IPS-18c (cell line): Measurements from ENCODE around the gene HOGA1.
"Not testable (repeated sequence)": the region's sequence is repeated elsewhere in the genome, so short reads cannot be mapped to it uniquely, and the experiment has no call there.

Experiments
- H3K4me3 ChIP-seq: 2 replicates; pipeline ENCODE4 v1.7.0; 2013; ENCODE audit warnings: low read depth, mild to moderate bottlenecking, low read length, moderate library complexity; ENCODE audit not compliant: insufficient read depth
- H3K9me3 ChIP-seq: one replicate; pipeline ENCODE4 v1.6.1; 2013; ENCODE audit warnings: mild to moderate bottlenecking, low read length, moderate library complexity; ENCODE audit not compliant: control insufficient read depth, insufficient read depth

Gene HOGA1

DNA sequence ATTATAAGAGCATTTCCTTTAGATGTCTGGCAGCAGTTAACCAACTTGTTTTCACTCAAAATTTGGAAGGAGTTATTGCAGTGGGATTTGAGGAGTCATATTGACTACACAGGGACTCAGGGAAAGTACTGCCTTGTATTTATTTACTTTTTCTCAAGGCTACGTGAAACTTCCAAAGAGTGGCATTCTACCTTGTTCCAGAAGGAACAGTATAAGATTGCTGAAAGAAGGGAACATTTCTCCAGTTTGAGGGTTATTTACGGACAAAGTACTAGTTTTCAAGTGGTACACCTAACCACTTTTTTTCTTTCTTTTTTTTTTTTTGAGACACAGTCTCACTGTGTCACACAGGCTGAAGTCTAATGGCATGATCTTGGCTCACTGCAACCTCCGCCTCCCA, 44.0 kb downstream of the HOGA1 start:
- no peaks in the 10 kb centered on the region for H3K9me3 ChIP-seq

GRCh38 chr10:97629289-97629688, 45.1 kb downstream of the HOGA1 start:
- no peaks in the 10 kb centered on the region for H3K9me3 ChIP-seq

More for the DNA sequence above, 44.0 kb downstream of the HOGA1 start:
- H3K4me3 ChIP-seq, result no peak overlapping the region

GRCh38 chr10:97631098-97631497, 46.9 kb downstream of the HOGA1 start:
- no peak overlapping the region for H3K4me3 ChIP-seq

More at GRCh38 chr10:97629289-97629688, 45.1 kb downstream of the HOGA1 start:
- no peak overlapping the region for H3K4me3 ChIP-seq

GRCh38 chr10:97632949-97633884, 49.0 kb downstream of the HOGA1 start, which contains the start of gene MORN4:
Gene MORN4, minus strand, starts transcription at chr10:97633500. Its CDS starts 13,847 bp downstream, at chr10:97619653.
- Histone ChIP-seq H3K4me3 (peak within 1 kb of the TSS; percentile 90), H3K9me3 (no peaks in the 10 kb centered on the region)

More at GRCh38 chr10:97631098-97631497, 46.9 kb downstream of the HOGA1 start:
- H3K9me3 ChIP-seq, result no peaks in the 10 kb centered on the region

DNA sequence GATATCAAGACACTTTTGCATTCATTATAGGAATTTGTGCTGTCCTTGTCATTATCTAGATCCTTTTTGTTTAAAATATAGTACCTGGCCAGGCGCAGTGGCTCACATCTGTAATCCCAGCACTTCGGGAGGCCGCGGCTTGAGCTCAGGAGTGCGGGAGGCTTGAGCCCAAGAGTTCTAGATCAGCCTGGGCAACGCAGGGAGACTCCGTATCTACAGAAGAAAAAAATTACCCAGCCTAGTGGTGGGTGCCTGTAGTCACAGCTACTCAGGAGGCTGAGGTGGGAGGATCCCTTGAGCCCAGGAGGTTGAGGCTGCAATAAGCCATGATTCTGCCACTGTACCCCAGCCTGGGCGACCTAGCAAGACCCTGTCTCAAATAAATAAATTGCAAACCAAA, 49.7 kb downstream of the HOGA1 start:
- H3K4me3 ChIP-seq, result peak overlapping the region; percentile 90
- no peaks in the 10 kb centered on the region for H3K9me3 ChIP-seq

DNA sequence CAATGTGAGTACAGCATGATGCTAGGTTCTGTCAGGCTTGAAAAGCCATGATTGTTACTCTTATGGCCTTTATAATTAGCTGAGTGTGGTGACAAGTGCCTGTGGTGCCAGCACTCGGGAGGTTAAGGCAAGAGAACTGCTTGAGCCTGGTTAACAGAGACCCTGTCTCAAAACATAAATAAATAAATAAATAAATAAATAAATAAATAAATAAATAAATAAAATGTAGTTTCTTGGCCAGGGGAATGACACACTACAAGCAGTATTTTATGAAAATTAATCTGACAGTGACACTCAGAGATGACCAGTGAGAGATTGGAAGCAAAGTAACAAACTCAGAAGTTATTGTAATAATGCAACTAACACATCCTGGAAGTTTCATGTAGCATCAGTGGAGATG, 51.4 kb downstream of the HOGA1 start:
- H3K4me3 ChIP-seq, result no peak overlapping the region
- no peaks in the 10 kb centered on the region for H3K9me3 ChIP-seq

DNA sequence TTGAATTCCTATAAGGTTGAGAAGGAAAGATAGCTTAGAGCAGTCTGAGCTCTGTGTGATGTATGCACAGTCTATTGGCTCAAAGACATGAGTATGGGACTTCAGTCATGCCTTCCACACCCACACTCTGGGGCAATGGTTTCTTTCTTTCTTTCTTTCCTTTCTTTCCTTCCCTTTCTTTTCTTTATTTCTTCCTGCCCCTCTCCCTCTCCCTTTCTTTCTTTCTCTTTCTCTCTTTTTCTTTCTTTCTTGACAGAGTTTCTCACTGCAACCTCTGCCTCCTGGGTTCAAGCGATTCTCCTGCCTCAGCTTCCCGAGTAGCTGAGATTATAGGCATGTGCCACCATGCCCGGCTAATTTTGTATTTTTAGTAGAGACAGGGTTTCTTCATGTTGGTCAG, 54.9 kb downstream of the HOGA1 start:
- H3K4me3 ChIP-seq, H3K9me3 ChIP-seq: not testable (repeated sequence)

DNA sequence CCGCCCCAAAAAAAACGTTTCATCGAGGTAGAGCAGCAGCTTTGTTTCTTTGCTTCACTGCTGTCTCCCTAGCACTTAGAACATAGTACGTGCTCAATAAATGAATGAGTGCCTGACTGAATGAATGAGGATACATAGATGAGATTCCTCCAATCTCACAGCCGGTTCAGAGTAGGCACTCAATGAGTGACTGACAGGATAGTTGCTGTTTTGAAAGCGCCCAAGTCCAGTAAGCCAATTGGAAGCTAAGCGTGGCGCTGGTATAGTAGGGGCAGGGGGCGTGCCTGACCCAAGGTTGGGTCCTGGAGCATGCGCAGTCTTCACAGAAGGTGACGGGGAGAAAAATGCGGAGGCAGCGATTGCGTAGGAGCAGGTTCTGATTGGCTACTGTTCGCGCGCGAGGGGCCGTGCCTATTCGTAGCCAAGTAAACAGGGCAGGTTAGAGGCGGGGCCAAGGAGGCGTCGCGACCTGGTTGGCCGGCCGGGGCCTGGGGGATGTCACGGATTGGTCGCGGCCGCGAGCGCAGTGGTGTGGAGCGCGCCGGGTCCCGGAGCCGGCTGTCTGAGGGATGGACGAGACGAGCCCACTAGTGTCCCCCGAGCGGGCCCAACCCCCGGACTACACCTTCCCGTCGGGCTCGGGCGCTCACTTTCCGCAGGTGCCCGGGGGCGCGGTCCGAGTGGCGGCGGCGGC, 56.1 kb downstream of the HOGA1 start, which contains the start of gene PI4K2A:
Gene PI4K2A (plus strand): TSS at position 498 of the 694 bp plus-strand sequence. CDS start 72 bp downstream, at position 570.
- Histone ChIP-seq H3K4me3 (peak within 1 kb of the TSS; percentile 72), H3K9me3 (no peaks in the 10 kb centered on the region)

DNA sequence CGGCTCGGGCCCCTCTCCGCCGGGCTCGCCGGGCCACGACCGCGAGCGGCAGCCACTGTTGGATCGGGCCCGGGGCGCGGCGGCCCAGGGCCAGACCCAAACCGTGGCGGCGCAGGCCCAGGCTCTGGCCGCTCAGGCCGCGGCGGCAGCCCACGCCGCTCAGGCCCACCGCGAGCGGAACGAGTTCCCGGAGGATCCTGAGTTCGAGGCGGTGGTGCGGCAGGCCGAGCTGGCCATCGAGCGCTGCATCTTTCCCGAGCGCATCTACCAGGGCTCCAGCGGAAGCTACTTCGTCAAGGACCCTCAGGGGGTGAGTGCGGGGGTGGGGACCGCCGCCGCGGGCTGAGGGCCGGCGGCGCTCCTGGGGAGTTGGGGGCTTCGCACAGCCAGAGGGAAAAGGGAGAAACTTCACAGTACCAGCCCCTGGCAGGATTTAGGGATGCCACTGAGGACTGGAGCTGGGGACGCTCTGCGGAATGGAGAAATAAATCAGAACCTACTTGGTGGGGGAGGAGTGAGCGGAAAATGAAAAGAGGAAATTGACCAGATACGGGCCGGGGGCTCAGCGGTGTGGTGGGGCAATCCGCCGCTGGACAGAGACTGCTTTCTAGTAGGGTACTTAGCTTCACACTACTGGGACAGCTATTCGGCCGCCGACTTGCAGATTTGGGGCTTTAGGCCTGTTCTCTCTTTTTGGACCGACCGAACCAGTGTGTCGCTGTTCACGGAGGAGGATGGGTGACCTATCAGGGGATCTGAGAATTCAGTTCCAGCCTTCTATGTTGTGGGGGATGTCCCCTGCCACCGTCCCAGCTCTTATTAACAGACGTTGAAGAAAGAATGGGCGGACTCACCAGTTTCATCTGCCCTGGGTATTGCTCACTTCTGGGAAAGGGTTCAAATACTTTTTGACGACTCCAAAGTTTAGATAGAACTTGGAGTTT, 57.0 kb downstream of the HOGA1 start:
- no peaks in the 10 kb centered on the region for H3K9me3 ChIP-seq
- peak overlapping the region; percentile 72 for H3K4me3 ChIP-seq

GRCh38 chr10:97642471-97643159, 58.4 kb downstream of the HOGA1 start:
- H3K4me3 ChIP-seq, H3K9me3 ChIP-seq: not testable (repeated sequence)

DNA sequence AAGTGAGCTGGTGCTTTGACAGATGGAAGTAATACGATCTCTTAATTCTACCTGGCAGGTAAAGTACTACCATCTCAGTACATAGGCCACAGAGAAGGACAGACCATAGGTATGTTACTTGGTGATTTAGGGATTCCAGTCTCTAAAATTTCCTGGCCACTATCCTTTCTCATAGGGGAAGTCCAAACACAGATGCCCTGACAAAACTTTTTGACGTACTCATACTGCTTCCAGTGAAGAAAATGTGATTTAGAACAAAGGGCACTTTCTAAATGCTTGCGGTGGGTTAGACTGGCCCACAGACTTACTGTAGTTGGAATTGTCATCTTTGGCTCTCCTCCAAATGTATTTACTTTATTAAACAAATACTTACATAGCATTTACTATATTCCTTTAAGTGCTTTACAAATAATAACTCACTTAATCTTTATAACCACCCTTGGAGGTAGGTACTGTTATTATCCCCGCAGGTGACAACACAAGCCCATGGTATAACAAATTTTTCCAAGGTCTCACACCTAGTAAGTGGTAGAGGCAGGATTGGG, 59.3 kb downstream of the HOGA1 start:
- no peaks in the 10 kb centered on the region for H3K9me3 ChIP-seq
- H3K4me3 ChIP-seq, result no peak overlapping the region

DNA sequence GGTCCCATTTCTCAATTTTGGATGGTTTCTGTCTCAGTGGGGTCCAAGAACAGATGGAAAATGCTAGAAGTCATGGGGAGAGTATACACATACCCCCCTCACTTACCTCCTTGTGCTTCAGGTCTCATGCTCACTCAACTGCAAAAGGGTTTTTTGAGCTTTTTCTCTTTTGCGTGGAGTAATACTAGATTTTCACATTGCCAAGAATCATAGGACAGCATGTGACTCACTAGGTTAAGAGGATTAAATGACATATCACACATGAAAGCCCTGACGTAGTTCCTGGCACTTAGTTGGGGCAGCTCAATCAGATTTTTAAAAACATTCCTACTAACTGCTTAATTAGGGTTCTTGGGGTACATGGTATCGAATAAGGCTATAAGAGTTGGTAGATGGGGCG, 60.7 kb downstream of the HOGA1 start:
- H3K9me3 ChIP-seq, result no peaks in the 10 kb centered on the region
- H3K4me3 ChIP-seq, result no peak overlapping the region

- Histone ChIP-seq H3K4me3 (no peak overlapping the region), H3K9me3 (no peaks in the 10 kb centered on the region)
Observed at GRCh38 chr10:97647556-97647955, 63.4 kb downstream of the HOGA1 start.

- H3K4me3 ChIP-seq, result no peak overlapping the region
- no peaks in the 10 kb centered on the region for H3K9me3 ChIP-seq
Observed at GRCh38 chr10:97648562-97649404, 64.6 kb downstream of the HOGA1 start.

DNA sequence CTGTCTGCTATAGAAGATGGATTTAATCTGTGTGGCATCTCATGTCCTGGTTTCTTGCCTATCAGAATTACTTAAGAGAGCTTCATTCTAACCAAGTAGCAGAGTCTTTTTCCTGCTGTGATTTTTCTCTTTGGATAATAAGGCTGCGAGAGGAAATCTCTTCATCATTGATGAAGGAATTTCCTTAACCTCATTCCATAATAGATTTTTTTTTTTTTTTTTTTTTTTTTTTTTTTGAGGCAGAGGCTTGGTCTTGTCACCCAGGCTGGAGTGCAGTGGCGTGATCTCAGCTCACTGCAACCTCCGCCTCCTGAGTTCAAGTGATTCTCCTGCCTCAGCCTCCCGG, 65.2 kb downstream of the HOGA1 start:
- H3K9me3 ChIP-seq, H3K4me3 ChIP-seq: not testable (repeated sequence)
